Psoas muscle (tissue), 8 donors: ENCODE measurements around the gene SASH1. TPM values are rescaled to one million over a fixed set of nuclear protein-coding genes. Genes with fewer than 3 reads are reported as not detected.
A peak's percentile ranks its signal among the peaks of the same experiment; 100 is the strongest.

Experiments
- ATAC-seq, 4 donors: fragments of 200-7000 bp; cut with Tn5 transposase; one replicate each; pipeline ENCODE4 v1.9.1; 2020; ENCODE audit warnings: moderate library complexity in 3 of 4, mild to moderate bottlenecking in 2 of 4
- DNase-seq, 2 donors: peaks; one replicate each; pipeline ENCODE4 v3.0.0-alpha.2; 2020
- H3K27ac ChIP-seq: fragments of 200-600 bp; one replicate; pipeline ENCODE4 v1.8.0; 2022
- H3K27me3 ChIP-seq, 3 donors: fragments of 200-600 bp in 1 of 3; one replicate each; pipeline versions ENCODE4 v1.6.1 to v1.8.0; 2013 to 2022; ENCODE audit warnings: low read length in 2 of 3, mild to moderate bottlenecking in 2 of 3, moderate library complexity in 1 of 3; ENCODE audit not compliant: insufficient read depth in 3 of 3
- H3K36me3 ChIP-seq, 2 donors: fragments of 200-600 bp in 1 of 2; one replicate each; pipeline versions ENCODE4 v1.6.1 to v1.8.0; 2013 to 2022; ENCODE audit warnings: low read depth in 1 of 2, mild to moderate bottlenecking in 1 of 2, moderate library complexity in 1 of 2; ENCODE audit not compliant: insufficient read depth in 1 of 2
- H3K4me1 ChIP-seq: fragments of 200-600 bp; one replicate; pipeline ENCODE4 v1.8.0; 2022
- H3K4me3 ChIP-seq: fragments of 200-600 bp; one replicate; pipeline ENCODE4 v1.8.0; 2022; ENCODE audit warnings: mild to moderate bottlenecking
- H3K9me3 ChIP-seq: fragments of 200-600 bp; one replicate; pipeline ENCODE4 v1.8.0; 2022
- WGBS, 3 donors: extraction: QIAGEN DNeasy Blood & Tissue Kit; methylation state at CpG; one replicate each; pipeline versions ENCODE4 v1.1.6 to v1.1.7; 2013; 5-methylcytosine and 5-hydroxymethylcytosine counted together
- intact Hi-C, 2 donors: fragments of 100-400 bp; cut with DNase I; formaldehyde crosslinking; loops; one replicate each; pipeline versions ENCODE4 v1.11.0 to v1.14.2; 2022
- long read RNA-seq, 2 donors: library from polyadenylated mRNA; unstranded; transcript quantifications; one replicate each; pipeline ENCODE4 v2.0.0, GENCODE V29; 2021
- polyA plus RNA-seq, 3 donors: library from polyadenylated mRNA; stranded (reverse); fragments of 200-250 nt; gene quantifications; one replicate each; pipeline ENCODE4 v1.2.3, GENCODE V29; 2013
- total RNA-seq, 4 donors: library from RNA; stranded (reverse); fragmentation: NEBNext Ultra II Directional in 2 of 4; extraction: Animal tissue kit (Norgen Biotek cat#: 25700) in 2 of 4; gene quantifications; one replicate each; pipeline versions ENCODE4 v1.2.1 to v1.2.4, GENCODE V29; 2021 to 2023
- TF ChIP-seq, protein P1 (sequence below): fragments of 200-600 bp; IDR thresholded peaks from one replicate; pipeline ENCODE4 v1.8.0; 2022; ENCODE audit warnings: antibody characterized with exemption
- donor health status: healthy with polysubstance abuse.
- donor health status: DM: no; HTN: no; CAD: no; lungs with moderate emphysema.
- donor health status: Bipolar disorder and iron deficiency.
- donor health status: healthy.
- donor health status: DM: yes; HTN: yes; CAD: no.
- donor health status: DM: no; HTN: no; CAD: no.
- donor health status: DM: no; HTN: no; CAD: no.
- donor health status: DM: yes; HTN: yes; CAD: no.

Gene SASH1
- 10 to 100 TPM; 13.0 to 26.1 (median 23.0) TPM for total RNA-seq
- 1 to 10 TPM; 5.0 to 6.1 (median 5.1) TPM for polyA plus RNA-seq
- long read RNA-seq, donor 1, full-length matches to known transcripts, result 1 of 16 reads
- long read RNA-seq, donor 1, partial matches to known transcripts, result 10 of 16 reads
- long read RNA-seq, donor 1, other reads (novel, unspliced or antisense), result 5 of 16 reads
- long read RNA-seq, donor 2, partial matches to known transcripts, result 5 of 14 reads
- long read RNA-seq, donor 2, other reads (novel, unspliced or antisense), result 9 of 14 reads

DNA sequence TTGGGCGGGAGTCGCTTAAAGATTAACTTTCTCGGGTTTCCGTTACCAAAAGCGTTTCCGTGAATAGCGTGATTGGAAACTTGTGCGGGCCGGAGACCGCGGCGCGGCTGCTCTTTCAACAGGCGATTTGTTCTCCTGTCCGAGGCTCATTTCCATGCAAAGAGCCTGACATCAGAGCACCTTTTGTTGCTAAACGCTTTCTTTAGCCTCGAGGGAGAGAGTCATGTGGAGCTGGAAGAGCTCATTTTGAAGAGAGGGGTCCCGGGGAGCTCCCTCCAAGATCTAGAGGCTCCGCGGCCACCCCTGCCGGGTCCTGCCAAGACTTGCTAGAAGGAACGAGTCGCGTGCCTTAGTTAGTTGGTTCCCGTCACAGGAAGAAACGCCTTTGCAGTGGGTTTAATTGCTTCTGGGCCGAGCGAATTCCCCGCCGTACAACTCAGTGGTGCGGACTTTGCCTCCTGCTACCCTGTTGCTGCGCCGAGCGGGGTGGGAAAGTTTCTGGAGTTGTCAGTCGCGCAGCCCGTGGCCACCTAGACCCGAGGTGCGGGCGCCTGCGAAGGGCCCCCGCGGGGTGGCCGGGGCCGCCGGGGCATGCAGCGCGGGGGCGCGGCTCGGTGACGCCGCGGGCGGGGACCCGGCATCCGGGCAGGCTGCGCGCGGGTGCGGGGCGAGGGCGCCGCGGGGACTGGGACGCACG lies at the start of gene SASH1:
SASH1 (plus strand) TSS at position 489 of the 697 bp plus-strand sequence. CDS start 230 bp downstream, outside the sequence.
- no peaks in the 10 kb centered on the region for H3K36me3 ChIP-seq
- TF ChIP-seq, protein P1, sequence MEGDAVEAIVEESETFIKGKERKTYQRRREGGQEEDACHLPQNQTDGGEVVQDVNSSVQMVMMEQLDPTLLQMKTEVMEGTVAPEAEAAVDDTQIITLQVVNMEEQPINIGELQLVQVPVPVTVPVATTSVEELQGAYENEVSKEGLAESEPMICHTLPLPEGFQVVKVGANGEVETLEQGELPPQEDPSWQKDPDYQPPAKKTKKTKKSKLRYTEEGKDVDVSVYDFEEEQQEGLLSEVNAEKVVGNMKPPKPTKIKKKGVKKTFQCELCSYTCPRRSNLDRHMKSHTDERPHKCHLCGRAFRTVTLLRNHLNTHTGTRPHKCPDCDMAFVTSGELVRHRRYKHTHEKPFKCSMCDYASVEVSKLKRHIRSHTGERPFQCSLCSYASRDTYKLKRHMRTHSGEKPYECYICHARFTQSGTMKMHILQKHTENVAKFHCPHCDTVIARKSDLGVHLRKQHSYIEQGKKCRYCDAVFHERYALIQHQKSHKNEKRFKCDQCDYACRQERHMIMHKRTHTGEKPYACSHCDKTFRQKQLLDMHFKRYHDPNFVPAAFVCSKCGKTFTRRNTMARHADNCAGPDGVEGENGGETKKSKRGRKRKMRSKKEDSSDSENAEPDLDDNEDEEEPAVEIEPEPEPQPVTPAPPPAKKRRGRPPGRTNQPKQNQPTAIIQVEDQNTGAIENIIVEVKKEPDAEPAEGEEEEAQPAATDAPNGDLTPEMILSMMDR, result no peak
- peak within 1 kb of the TSS; percentile 79 for H3K4me3 ChIP-seq
- ATAC-seq (peak; percentile 73 to 91 (median 78)), DNase-seq (peak; percentile 64 to 79)
- 0 to 1% (median 0%) methylated on average over 50 to 67 of the region's 67 CpGs for WGBS, 3 donors
- no peaks in the 10 kb centered on the region for H3K9me3 ChIP-seq
- H3K27ac ChIP-seq, result peak within 1 kb of the TSS; percentile 69
- H3K27me3 ChIP-seq, result peaks cover 0 to 3% (median 2%) of the 10 kb centered on the region in 3 donors
- peaks cover 7% of the 10 kb centered on the region for H3K4me1 ChIP-seq
- intact Hi-C loops, result loop anchor here (5.0 to 10.0 kb wide), 3 partner anchors 52 to 120 kb away; no protein-coding TSS in a partner anchor

DNA sequence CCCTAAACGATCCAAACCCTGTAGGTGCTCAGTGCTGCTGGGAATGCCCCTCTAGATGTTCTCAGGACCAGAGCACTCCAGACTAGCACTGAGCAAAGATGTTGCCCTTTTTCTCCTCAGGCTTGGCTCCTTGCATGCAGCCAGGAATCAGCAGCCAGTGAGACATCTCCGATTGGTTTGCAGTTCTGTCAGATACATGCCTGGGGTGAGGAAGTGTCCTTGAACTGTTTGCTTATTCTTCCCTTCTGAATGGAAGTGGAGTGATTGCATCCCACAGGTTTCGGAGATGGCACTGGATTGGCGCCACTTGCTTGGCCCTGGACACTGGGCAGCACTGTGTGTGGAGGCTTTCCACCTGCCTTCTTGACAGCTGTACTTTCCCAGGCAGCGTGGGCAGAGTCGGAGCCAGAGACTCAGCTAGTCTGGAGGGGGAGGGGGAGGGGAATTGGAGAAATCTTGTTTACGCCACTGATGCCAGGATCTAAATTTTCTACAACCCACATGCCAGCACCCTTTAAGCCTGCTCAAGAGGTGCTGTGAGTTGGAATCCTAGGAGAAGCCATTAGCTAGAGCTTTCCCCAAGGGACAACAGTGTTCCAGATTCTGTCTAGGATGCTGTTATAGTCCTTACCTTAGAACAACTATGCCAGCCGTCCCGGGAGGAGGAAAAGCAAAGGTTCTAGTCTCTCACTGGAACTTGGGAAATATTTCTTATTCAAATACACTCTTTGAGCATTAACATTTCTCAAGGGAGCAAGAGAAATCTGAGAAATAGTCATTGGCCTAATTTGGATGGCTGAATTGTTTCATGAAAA lies 49.2 kb upstream of the SASH1 start:
- WGBS, 3 donors, result 25 to 38% (median 26%) methylated on average over 9 of the region's 9 CpGs
- Histone ChIP-seq H3K27ac (peak overlapping the region; percentile 47), H3K36me3 (no peaks in the 10 kb centered on the region), H3K27me3 (no peaks in the 10 kb centered on the region), H3K4me3 (no peak overlapping the region), H3K9me3 (no peaks in the 10 kb centered on the region), H3K4me1 (peaks cover 8% of the 10 kb centered on the region)
- TF ChIP-seq, protein P1, result no peak
- DNase-seq (no peak), ATAC-seq (peak; percentile 51 to 96 (median 62))
- intact Hi-C loops, result no loop called here

GRCh38 chr6:148294059-148294458 lies 48.6 kb upstream of the SASH1 start:
- no peaks in the 10 kb centered on the region for H3K36me3 ChIP-seq
- no peaks in the 10 kb centered on the region for H3K27me3 ChIP-seq
- no peak overlapping the region for H3K4me3 ChIP-seq
- ATAC-seq, result no peak
- intact Hi-C loops, result no loop called here
- 29 to 44% (median 40%) methylated on average over 7 of the region's 7 CpGs for WGBS, 3 donors
- no peaks in the 10 kb centered on the region for H3K9me3 ChIP-seq
- TF ChIP-seq, protein P1, result no peak
- H3K4me1 ChIP-seq, result peaks cover 8% of the 10 kb centered on the region
- peak overlapping the region; percentile 47 for H3K27ac ChIP-seq
- DNase-seq, result no peak

- Histone ChIP-seq H3K27ac (no peak overlapping the region), H3K9me3 (no peaks in the 10 kb centered on the region), H3K36me3 (no peaks in the 10 kb centered on the region), H3K4me1 (peaks cover 8% of the 10 kb centered on the region), H3K27me3 (no peaks in the 10 kb centered on the region), H3K4me3 (no peak overlapping the region)
- TF ChIP-seq, protein P1, result no peak
- no peak for DNase-seq
- intact Hi-C loops, result no loop called here
- no peak for ATAC-seq
- WGBS, 3 donors, result 77 to 82% (median 78%) methylated on average over 7 of the region's 7 CpGs
Observed at GRCh38 chr6:148295261-148295887, 47.3 kb upstream of the SASH1 start.
